ENCODE measurements around the gene CLEC9A.

Gene CLEC9A

DNA sequence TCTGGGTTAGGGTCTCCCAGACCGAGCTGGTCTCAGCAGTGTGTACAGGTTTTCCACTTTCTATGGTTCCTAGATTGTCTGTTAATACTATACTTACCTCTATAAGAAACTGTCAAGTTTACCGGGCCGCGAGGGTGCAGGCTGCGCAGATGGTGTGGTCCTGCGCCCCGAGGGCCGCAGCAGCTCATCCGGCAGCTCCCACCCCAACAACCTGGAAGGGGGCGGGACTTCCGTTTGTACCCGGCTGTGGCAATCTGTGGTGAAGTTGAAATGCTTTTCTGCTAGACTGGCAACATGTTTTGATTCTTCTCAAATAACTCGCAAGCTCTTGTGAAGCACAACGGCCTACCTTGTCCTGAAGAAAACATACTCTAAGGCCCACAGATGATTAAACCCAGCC is at the start of gene CLEC9A:
Gene CLEC9A, plus strand, starts transcription at position 237 of the 400 bp plus-strand sequence. CDS start 22,006 bp downstream, outside the sequence.
- no peak for ATAC-seq

DNA sequence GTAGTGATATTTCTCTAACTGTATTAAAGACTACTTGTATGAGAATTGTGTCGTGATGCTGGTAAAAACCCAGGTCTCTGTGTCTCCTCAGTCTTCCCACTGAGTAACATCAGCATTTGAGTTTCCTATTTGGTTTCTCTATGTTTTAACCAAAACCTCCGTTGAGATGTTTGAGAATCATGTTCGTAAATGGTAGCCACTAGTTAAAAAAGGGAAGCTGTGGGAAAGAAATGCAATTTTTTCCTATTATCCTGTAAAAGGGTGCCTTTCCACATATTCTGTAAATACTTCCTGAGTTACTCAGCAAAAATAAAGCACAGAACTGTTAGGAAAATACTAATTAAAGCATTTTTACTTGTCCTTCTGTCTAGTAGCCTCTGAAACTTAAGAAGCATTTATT is 38.6 kb upstream of the CLEC9A start:
- no peak for ATAC-seq
- TF ChIP-seq ZFP3 (CRISPR knock-in tag; IDR thresholded peaks at IDR 0.05) (no peak), ISL1 (CRISPR knock-in tag; IDR thresholded peaks at IDR 0.05) (no peak), TCF4 (CRISPR knock-in tag; IDR thresholded peaks at IDR 0.05; ENCODE audit: borderline replicate concordance) (no peak), OSR1 (CRISPR knock-in tag; IDR thresholded peaks at IDR 0.05) (no peak), ESRRG (CRISPR knock-in tag; IDR thresholded peaks at IDR 0.05) (no peak), SNAI2 (CRISPR knock-in tag; IDR thresholded peaks at IDR 0.05) (no peak), ZNF70 (CRISPR knock-in tag; IDR thresholded peaks at IDR 0.05) (no peak), ZC3H10 (CRISPR knock-in tag; IDR thresholded peaks at IDR 0.05) (no peak), BACH2 (CRISPR knock-in tag; IDR thresholded peaks at IDR 0.05; ENCODE audit: borderline replicate concordance) (no peak), GLIS3 (CRISPR knock-in tag; IDR thresholded peaks at IDR 0.05) (no peak), ZNF565 (CRISPR knock-in tag; conservative IDR thresholded peaks at IDR 0.05; ENCODE audit: low read depth) (no peak), ARNTL (CRISPR knock-in tag; IDR thresholded peaks at IDR 0.05; ENCODE audit: borderline replicate concordance, low read depth) (no peak), ZNF8 (CRISPR knock-in tag; IDR thresholded peaks at IDR 0.05) (no peak), PPARA (CRISPR knock-in tag; IDR thresholded peaks at IDR 0.05; ENCODE audit: borderline replicate concordance) (no peak)
- TF ChIP-seq, protein P1, sequence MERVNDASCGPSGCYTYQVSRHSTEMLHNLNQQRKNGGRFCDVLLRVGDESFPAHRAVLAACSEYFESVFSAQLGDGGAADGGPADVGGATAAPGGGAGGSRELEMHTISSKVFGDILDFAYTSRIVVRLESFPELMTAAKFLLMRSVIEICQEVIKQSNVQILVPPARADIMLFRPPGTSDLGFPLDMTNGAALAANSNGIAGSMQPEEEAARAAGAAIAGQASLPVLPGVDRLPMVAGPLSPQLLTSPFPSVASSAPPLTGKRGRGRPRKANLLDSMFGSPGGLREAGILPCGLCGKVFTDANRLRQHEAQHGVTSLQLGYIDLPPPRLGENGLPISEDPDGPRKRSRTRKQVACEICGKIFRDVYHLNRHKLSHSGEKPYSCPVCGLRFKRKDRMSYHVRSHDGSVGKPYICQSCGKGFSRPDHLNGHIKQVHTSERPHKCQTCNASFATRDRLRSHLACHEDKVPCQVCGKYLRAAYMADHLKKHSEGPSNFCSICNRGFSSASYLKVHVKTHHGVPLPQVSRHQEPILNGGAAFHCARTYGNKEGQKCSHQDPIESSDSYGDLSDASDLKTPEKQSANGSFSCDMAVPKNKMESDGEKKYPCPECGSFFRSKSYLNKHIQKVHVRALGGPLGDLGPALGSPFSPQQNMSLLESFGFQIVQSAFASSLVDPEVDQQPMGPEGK (CRISPR knock-in tag; IDR thresholded peaks at IDR 0.05; ENCODE audit: borderline replicate concordance), result no peak
- TF ChIP-seq, protein P2, sequence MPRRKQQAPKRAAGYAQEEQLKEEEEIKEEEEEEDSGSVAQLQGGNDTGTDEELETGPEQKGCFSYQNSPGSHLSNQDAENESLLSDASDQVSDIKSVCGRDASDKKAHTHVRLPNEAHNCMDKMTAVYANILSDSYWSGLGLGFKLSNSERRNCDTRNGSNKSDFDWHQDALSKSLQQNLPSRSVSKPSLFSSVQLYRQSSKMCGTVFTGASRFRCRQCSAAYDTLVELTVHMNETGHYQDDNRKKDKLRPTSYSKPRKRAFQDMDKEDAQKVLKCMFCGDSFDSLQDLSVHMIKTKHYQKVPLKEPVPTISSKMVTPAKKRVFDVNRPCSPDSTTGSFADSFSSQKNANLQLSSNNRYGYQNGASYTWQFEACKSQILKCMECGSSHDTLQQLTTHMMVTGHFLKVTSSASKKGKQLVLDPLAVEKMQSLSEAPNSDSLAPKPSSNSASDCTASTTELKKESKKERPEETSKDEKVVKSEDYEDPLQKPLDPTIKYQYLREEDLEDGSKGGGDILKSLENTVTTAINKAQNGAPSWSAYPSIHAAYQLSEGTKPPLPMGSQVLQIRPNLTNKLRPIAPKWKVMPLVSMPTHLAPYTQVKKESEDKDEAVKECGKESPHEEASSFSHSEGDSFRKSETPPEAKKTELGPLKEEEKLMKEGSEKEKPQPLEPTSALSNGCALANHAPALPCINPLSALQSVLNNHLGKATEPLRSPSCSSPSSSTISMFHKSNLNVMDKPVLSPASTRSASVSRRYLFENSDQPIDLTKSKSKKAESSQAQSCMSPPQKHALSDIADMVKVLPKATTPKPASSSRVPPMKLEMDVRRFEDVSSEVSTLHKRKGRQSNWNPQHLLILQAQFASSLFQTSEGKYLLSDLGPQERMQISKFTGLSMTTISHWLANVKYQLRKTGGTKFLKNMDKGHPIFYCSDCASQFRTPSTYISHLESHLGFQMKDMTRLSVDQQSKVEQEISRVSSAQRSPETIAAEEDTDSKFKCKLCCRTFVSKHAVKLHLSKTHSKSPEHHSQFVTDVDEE (CRISPR knock-in tag; IDR thresholded peaks at IDR 0.05), result no peak
- TF ChIP-seq, protein P3, sequence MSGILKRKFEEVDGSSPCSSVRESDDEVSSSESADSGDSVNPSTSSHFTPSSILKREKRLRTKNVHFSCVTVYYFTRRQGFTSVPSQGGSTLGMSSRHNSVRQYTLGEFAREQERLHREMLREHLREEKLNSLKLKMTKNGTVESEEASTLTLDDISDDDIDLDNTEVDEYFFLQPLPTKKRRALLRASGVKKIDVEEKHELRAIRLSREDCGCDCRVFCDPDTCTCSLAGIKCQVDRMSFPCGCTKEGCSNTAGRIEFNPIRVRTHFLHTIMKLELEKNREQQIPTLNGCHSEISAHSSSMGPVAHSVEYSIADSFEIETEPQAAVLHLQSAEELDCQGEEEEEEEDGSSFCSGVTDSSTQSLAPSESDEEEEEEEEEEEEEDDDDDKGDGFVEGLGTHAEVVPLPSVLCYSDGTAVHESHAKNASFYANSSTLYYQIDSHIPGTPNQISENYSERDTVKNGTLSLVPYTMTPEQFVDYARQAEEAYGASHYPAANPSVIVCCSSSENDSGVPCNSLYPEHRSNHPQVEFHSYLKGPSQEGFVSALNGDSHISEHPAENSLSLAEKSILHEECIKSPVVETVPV (CRISPR knock-in tag; IDR thresholded peaks at IDR 0.05), result no peak

More for the DNA sequence above, at the start of gene CLEC9A:
- no peak for TF ChIP-seq ZFP3 (CRISPR knock-in tag; IDR thresholded peaks at IDR 0.05)
- TF ChIP-seq, protein P3 (CRISPR knock-in tag; IDR thresholded peaks at IDR 0.05), result no peak
- no peak for TF ChIP-seq ZNF70 (CRISPR knock-in tag; IDR thresholded peaks at IDR 0.05)
- no peak for TF ChIP-seq ARNTL (CRISPR knock-in tag; IDR thresholded peaks at IDR 0.05; ENCODE audit: borderline replicate concordance, low read depth)
- TF ChIP-seq, protein P4, sequence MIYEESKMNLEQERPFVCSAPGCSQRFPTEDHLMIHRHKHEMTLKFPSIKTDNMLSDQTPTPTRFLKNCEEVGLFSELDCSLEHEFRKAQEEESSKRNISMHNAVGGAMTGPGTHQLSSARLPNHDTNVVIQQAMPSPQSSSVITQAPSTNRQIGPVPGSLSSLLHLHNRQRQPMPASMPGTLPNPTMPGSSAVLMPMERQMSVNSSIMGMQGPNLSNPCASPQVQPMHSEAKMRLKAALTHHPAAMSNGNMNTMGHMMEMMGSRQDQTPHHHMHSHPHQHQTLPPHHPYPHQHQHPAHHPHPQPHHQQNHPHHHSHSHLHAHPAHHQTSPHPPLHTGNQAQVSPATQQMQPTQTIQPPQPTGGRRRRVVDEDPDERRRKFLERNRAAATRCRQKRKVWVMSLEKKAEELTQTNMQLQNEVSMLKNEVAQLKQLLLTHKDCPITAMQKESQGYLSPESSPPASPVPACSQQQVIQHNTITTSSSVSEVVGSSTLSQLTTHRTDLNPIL (CRISPR knock-in tag; IDR thresholded peaks at IDR 0.05; ENCODE audit: low read depth), result no peak
- no peak for TF ChIP-seq ISL1 (CRISPR knock-in tag; IDR thresholded peaks at IDR 0.05)
- TF ChIP-seq OSR1 (CRISPR knock-in tag; IDR thresholded peaks at IDR 0.05), result no peak
- no peak for TF ChIP-seq ZFP30 (CRISPR knock-in tag; IDR thresholded peaks at IDR 0.05)
- no peak for TF ChIP-seq ZNF8 (CRISPR knock-in tag; IDR thresholded peaks at IDR 0.05)

DNA sequence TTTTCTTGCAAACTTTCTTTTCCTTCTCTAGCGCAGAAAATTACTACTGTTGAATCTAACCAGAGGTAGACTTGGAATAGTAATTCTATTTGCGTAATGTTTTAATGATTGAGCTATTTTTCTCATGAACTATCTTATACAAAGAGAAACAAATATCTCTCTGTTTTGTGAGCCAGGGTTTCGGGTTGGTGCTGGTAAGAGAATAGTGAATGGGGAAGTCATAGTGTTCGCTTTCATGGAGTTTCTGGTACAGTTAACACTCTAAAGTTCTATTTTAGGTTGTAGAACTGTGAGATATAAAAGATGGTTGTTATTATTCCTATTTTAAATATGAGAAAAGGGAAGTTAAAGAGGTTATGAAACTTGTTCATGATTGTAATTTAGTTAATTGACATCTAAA is 38.2 kb upstream of the CLEC9A start:
- no peak for ATAC-seq
- no peak for TF ChIP-seq ARNTL (CRISPR knock-in tag; IDR thresholded peaks at IDR 0.05; ENCODE audit: borderline replicate concordance, low read depth)
- TF ChIP-seq, protein P1 (CRISPR knock-in tag; IDR thresholded peaks at IDR 0.05; ENCODE audit: borderline replicate concordance), result no peak
- TF ChIP-seq TCF4 (CRISPR knock-in tag; IDR thresholded peaks at IDR 0.05; ENCODE audit: borderline replicate concordance), result no peak
- no peak for TF ChIP-seq RARB (CRISPR knock-in tag; IDR thresholded peaks at IDR 0.05)
- TF ChIP-seq OSR1 (CRISPR knock-in tag; IDR thresholded peaks at IDR 0.05), result no peak
- TF ChIP-seq ZNF8 (CRISPR knock-in tag; IDR thresholded peaks at IDR 0.05), result no peak
- TF ChIP-seq ISL1 (CRISPR knock-in tag; IDR thresholded peaks at IDR 0.05), result no peak
- no peak for TF ChIP-seq ZC3H10 (CRISPR knock-in tag; IDR thresholded peaks at IDR 0.05)
- TF ChIP-seq CSDC2 (CRISPR knock-in tag; IDR thresholded peaks at IDR 0.05), result no peak
- TF ChIP-seq BACH2 (CRISPR knock-in tag; IDR thresholded peaks at IDR 0.05; ENCODE audit: borderline replicate concordance), result no peak
- no peak for TF ChIP-seq TOX (CRISPR knock-in tag; IDR thresholded peaks at IDR 0.05; ENCODE audit: borderline replicate concordance)
- TF ChIP-seq, protein P3 (CRISPR knock-in tag; IDR thresholded peaks at IDR 0.05), result no peak
- no peak for TF ChIP-seq ZFP3 (CRISPR knock-in tag; IDR thresholded peaks at IDR 0.05)
- no peak for TF ChIP-seq PPARA (CRISPR knock-in tag; IDR thresholded peaks at IDR 0.05; ENCODE audit: borderline replicate concordance)
- TF ChIP-seq ZFP30 (CRISPR knock-in tag; IDR thresholded peaks at IDR 0.05), result no peak
- no peak for TF ChIP-seq GLIS3 (CRISPR knock-in tag; IDR thresholded peaks at IDR 0.05)
- TF ChIP-seq ESRRG (CRISPR knock-in tag; IDR thresholded peaks at IDR 0.05), result no peak
- no peak for TF ChIP-seq ZNF70 (CRISPR knock-in tag; IDR thresholded peaks at IDR 0.05)
- TF ChIP-seq ZNF565 (CRISPR knock-in tag; conservative IDR thresholded peaks at IDR 0.05; ENCODE audit: low read depth), result no peak
